CD4-positive, alpha-beta T cell (primary cell): ENCODE results near the gene SUSD5. TPM values are rescaled to one million over a fixed set of nuclear protein-coding genes. Genes with fewer than 3 reads are reported as not detected.

Source experiments
- ATAC-seq: fragments of 200-7000 bp; cut with Tn5 transposase; one replicate; pipeline ENCODE4 v1.10.0; 2022; ENCODE audit warnings: mild to moderate bottlenecking; ENCODE audit not compliant: poor library complexity
- CTCF ChIA-PET: fragments of 350-600 bp; sonication (Branson Sonifier 250); formaldehyde crosslinking; loops from one replicate; lab custom pipeline; 2021; ENCODE audit warnings: antibody characterized with exemption, inconsistent platforms; lab: Charles Lee
- POLR2A ChIA-PET: fragments of 350-600 bp; sonication (Branson Sonifier 250); formaldehyde crosslinking; loops from one replicate; lab custom pipeline; 2021; ENCODE audit warnings: antibody characterized with exemption, inconsistent platforms; lab: Charles Lee
- DNase-seq, 14 experiments: peaks; one replicate each; pipeline ENCODE4 v3.0.0-alpha.2; 2013 to 2020; ENCODE audit warnings: mixed read lengths in 2 of 14
- H3K27ac ChIP-seq, 2 donors: one replicate each; pipeline versions ENCODE4 v1.5.1 to v1.7.0; 2013; ENCODE audit warnings: low read length in 2 of 2, low read depth in 1 of 2, mild to moderate bottlenecking in 1 of 2
- H3K27me3 ChIP-seq, 2 experiments: 1 replicate in 1 of 2; 2 replicates in 1 of 2; pipeline versions ENCODE4 v1.6.1 to v1.7.0; 2013; ENCODE audit warnings: low read length in 2 of 2, control low read depth in 1 of 2, mild to moderate bottlenecking in 1 of 2, moderate library complexity in 1 of 2; ENCODE audit not compliant: insufficient read depth in 2 of 2, control insufficient read depth in 1 of 2
- H3K36me3 ChIP-seq: one replicate; pipeline ENCODE4 v1.6.1; 2013; ENCODE audit warnings: low read length, control low read depth; ENCODE audit not compliant: insufficient read depth
- H3K4me1 ChIP-seq: one replicate; pipeline ENCODE4 v1.6.1; 2013; ENCODE audit warnings: low read length, control low read depth; ENCODE audit not compliant: insufficient read depth
- H3K4me3 ChIP-seq: one replicate; pipeline ENCODE4 v1.5.1; 2013; ENCODE audit warnings: mild to moderate bottlenecking, low read length, moderate library complexity
- H3K9me3 ChIP-seq, 2 experiments: 1 replicate in 1 of 2; 2 replicates in 1 of 2; pipeline versions ENCODE4 v1.6.1 to v1.7.0; 2013; ENCODE audit warnings: low read length in 2 of 2, mild to moderate bottlenecking in 2 of 2, control low read depth in 1 of 2, moderate library complexity in 1 of 2; ENCODE audit not compliant: control insufficient read depth in 1 of 2, insufficient read depth in 1 of 2
- H3K27ac Mint-ChIP-seq: one replicate; pipeline ENCODE4 v1.8.0; 2020; ENCODE audit warnings: mixed read lengths
- H3K27me3 Mint-ChIP-seq: one replicate; pipeline ENCODE4 v1.8.0; 2021; ENCODE audit warnings: mixed read lengths
- H3K36me3 Mint-ChIP-seq: one replicate; pipeline ENCODE4 v1.8.0; 2021; ENCODE audit warnings: low read depth, mixed read lengths
- H3K4me1 Mint-ChIP-seq: one replicate; pipeline ENCODE4 v1.8.0; 2021; ENCODE audit warnings: low read depth, mixed read lengths
- H3K4me3 Mint-ChIP-seq: one replicate; pipeline ENCODE4 v1.8.0; 2020; ENCODE audit warnings: mild to moderate bottlenecking, mixed read lengths
- H3K9me3 Mint-ChIP-seq: one replicate; pipeline ENCODE4 v1.8.0; 2020; ENCODE audit warnings: mixed read lengths
- intact Hi-C, 2 experiments: fragments of 100-400 bp; cut with DNase I in 1 of 2; cut with micrococcal nuclease in 1 of 2; formaldehyde crosslinking; loops; one replicate each; pipeline versions ENCODE4 v1.15.1 to v1.9.0; 2023 to 2025; cut with DNase I, micrococcal nuclease
- total RNA-seq, 174 experiments: library from RNA in 2 of 174; stranded (reverse) in 2 of 174; gene quantifications; one replicate each; pipeline ENCODE4 v1.2.3 and lab custom pipeline; 2021 to 2026
- TF ChIP-seq, protein P1 (sequence below): fragments of 200-600 bp; IDR thresholded peaks from one replicate; pipeline ENCODE4 v1.8.0; 2022; ENCODE audit warnings: antibody characterized with exemption, mild to moderate bottlenecking

SUSD5 gene
- total RNA-seq, 2 experiments from 2014 or later = not detected

GRCh38 chr3:33153782-33154181, 64.8 kb downstream of the SUSD5 start:
- TF ChIP-seq, protein P1, sequence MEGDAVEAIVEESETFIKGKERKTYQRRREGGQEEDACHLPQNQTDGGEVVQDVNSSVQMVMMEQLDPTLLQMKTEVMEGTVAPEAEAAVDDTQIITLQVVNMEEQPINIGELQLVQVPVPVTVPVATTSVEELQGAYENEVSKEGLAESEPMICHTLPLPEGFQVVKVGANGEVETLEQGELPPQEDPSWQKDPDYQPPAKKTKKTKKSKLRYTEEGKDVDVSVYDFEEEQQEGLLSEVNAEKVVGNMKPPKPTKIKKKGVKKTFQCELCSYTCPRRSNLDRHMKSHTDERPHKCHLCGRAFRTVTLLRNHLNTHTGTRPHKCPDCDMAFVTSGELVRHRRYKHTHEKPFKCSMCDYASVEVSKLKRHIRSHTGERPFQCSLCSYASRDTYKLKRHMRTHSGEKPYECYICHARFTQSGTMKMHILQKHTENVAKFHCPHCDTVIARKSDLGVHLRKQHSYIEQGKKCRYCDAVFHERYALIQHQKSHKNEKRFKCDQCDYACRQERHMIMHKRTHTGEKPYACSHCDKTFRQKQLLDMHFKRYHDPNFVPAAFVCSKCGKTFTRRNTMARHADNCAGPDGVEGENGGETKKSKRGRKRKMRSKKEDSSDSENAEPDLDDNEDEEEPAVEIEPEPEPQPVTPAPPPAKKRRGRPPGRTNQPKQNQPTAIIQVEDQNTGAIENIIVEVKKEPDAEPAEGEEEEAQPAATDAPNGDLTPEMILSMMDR = no peak
- Mint-ChIP-seq H3K27ac (no peak overlapping the region), H3K36me3 (no peaks in the 10 kb centered on the region), H3K4me3 (no peak overlapping the region), H3K27me3 (peaks cover 53% of the 10 kb centered on the region), H3K9me3 (no peaks in the 10 kb centered on the region), H3K4me1 (no peaks in the 10 kb centered on the region)
- DNase-seq (no peak), ATAC-seq (no peak)
- Histone ChIP-seq H3K4me3 (no peak overlapping the region), H3K27me3 (peaks cover 4 to 11% of the 10 kb centered on the region in 2 experiments), H3K9me3 (peaks cover 0 to 4% of the 10 kb centered on the region in 2 experiments), H3K4me1 (no peaks in the 10 kb centered on the region), H3K27ac (no peak overlapping the region), H3K36me3 (no peaks in the 10 kb centered on the region)
- intact Hi-C loops = no loop called here
- ChIA-PET POLR2A (no interaction called here), CTCF (no interaction called here)

DNA sequence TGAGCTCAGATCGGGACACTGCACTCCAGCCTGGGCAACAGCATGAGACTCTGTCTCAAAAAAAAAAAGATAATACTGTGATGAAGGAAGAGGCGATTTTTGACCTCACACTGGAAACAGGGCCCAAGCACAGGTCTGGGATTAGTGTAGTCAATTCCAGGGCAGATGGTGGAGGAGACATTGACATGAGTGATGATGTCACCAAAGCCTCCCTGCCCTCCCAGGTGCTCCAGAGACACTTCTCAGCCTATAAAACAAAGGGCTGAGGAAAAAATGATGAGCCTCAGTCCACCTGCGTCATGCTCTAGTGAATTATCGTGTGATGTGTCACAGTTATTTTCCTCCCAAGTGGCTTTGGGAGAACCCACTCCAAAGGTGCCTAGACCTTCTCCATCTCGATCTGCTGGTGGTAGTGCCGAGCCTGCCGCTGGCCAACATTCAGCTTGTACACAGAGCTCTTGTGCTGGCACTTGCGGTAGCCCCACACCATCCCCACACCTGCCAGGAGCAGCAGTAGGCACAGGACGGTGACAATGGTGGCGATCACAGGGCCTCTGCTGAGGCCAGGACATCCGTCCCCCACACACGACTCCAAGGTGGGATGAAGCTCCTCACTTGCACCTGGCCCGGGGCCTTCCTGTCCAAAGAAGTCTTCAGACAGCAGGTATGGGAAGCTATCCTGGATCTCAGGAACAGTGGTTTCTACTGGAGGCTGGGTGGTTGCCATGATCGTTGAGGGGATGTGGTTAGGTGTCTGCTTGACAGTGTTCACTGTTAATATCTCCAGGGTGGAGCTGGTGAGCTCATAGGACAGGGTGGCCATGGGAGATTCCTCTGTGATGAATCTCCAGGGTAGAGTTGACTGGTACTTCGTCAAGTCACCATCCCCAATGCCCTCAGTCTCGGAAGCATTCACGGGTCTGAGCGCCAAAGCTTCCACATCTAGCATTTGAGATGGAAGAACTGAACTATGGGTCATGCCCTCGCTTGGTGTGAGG, 65.9 kb downstream of the SUSD5 start:
- H3K27me3 Mint-ChIP-seq = peaks cover 43% of the 10 kb centered on the region
- H3K27me3 ChIP-seq = peaks cover 4 to 9% of the 10 kb centered on the region in 2 experiments
- no peaks in the 10 kb centered on the region for H3K9me3 Mint-ChIP-seq
- no peak overlapping the region for H3K4me3 Mint-ChIP-seq
- H3K4me1 Mint-ChIP-seq = no peaks in the 10 kb centered on the region
- TF ChIP-seq, protein P1 = no peak
- intact Hi-C loops = no loop called here
- H3K27ac ChIP-seq = no peak overlapping the region
- no peak overlapping the region for H3K4me3 ChIP-seq
- no peaks in the 10 kb centered on the region for H3K36me3 ChIP-seq
- DNase-seq (no peak), ATAC-seq (no peak)
- H3K27ac Mint-ChIP-seq = no peak overlapping the region
- ChIA-PET POLR2A (no interaction called here), CTCF (no interaction called here)
- peaks cover 0 to 4% of the 10 kb centered on the region in 2 experiments for H3K9me3 ChIP-seq
- no peaks in the 10 kb centered on the region for H3K36me3 Mint-ChIP-seq
- H3K4me1 ChIP-seq = no peaks in the 10 kb centered on the region

- Histone ChIP-seq H3K4me1 (no peaks in the 10 kb centered on the region), H3K27me3 (peaks cover 0 to 6% of the 10 kb centered on the region in 2 experiments), H3K9me3 (peaks cover 0 to 4% of the 10 kb centered on the region in 2 experiments), H3K27ac (no peak overlapping the region), H3K4me3 (no peak overlapping the region), H3K36me3 (no peaks in the 10 kb centered on the region)
- TF ChIP-seq, protein P1 = no peak
- intact Hi-C loops = no loop called here
- DNase-seq (peak in 1 of 14 experiments; percentile 22), ATAC-seq (no peak)
- peaks cover 15% of the 10 kb centered on the region for H3K27me3 Mint-ChIP-seq
- ChIA-PET CTCF (no interaction called here), POLR2A (no interaction called here)
- no peak overlapping the region for H3K27ac Mint-ChIP-seq
- H3K4me3 Mint-ChIP-seq = no peak overlapping the region
- no peaks in the 10 kb centered on the region for H3K4me1 Mint-ChIP-seq
- peaks cover 9% of the 10 kb centered on the region for H3K36me3 Mint-ChIP-seq
- H3K9me3 Mint-ChIP-seq = no peaks in the 10 kb centered on the region
These were observed 69.3 kb downstream of the SUSD5 start for GRCh38 chr3:33149342-33149741.
